SKM-1 (cell line): ENCODE data around the gene ANTXR1.

Source experiments
- DNase-seq: peaks from one replicate; lab custom pipeline; 2025; ENCODE audit not compliant: unreplicated experiment; lab: John Stamatoyannopoulos, UW

The ANTXR1 gene

DNA sequence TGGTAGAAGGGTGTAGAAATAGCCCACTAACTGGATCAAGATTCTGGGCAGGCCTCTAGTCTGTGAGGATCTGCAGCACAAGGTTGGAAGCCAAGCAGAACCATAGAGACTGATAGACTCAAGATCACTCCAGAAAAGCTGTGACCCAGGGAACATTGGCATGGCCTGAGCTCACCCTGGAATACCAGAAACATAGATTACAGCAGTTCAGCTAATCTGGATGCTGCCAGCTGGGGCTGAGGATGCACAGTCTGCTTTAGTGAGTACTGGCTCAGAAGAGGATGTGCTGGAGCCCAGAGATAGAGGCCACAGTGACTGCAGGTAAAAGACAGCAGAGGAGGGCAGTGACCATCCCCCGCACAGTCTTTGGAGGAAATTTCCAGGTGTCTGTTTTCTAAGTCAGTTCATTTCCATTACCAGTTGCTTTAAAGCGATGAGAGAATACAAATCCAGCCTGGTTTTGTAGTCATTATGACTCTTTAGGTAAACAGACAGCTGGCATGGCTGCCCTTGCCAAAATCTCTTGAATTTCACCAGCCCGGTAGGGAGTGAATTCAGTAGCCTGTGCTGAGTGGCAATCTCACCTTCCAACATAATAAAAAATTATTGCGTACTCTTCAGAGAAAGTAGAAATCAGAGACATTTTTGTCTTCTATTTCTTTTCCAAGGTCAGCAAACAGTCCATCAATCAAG, 119.2 kb downstream of the ANTXR1 start:
- no peak for DNase-seq

DNA sequence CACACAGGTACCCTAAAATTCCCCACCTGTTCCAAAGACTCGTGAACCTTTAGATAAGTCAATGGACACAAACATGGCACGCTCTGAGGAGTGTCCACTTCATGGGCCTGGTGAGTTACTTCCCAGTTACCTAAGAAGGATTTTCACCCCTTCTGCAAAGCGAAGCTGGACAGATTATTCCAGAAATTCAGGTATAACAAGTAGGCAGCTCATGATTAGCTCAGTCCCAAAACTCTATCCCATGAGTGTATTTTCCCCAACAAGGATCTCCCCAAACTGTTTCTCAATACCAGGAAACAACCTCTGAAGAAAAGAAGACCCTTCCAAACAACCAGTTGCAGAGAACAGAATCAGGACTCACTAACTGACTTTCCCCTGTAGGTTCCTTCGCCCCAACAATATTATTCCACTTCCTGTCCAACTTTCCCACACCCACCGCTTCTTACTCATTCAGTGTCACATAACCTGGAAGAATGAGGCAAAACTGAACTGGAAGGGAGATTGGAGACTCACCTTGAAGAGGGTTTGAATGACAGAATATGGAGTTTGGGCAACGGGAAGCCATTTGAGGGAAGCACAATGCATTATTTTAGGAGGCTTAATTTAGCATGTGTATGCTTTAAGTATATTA, 120.1 kb downstream of the ANTXR1 start:
- DNase-seq: no peak

DNA sequence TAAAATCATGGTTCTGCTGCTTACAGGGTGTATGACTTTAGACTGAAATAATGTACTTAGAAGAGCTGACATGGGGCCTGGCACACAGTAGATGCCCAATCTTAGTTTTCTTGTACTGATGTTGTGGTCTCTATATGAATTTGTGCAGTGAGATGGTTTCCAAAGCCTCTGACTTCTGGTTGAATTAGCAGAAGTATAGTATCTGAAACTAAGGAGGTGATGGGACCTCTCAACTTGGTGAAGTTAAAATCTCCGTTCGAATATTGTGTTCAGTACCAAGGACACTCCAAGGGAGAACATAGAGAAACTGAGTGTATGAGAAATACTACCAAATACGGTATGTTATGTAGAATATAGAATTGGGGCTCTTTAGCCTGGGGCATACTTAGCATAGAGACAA, 120.9 kb downstream of the ANTXR1 start:
- no peak for DNase-seq

- no peak for DNase-seq
Measured at GRCh38 chr2:69134306-69134945, 121.4 kb downstream of the ANTXR1 start.

DNA sequence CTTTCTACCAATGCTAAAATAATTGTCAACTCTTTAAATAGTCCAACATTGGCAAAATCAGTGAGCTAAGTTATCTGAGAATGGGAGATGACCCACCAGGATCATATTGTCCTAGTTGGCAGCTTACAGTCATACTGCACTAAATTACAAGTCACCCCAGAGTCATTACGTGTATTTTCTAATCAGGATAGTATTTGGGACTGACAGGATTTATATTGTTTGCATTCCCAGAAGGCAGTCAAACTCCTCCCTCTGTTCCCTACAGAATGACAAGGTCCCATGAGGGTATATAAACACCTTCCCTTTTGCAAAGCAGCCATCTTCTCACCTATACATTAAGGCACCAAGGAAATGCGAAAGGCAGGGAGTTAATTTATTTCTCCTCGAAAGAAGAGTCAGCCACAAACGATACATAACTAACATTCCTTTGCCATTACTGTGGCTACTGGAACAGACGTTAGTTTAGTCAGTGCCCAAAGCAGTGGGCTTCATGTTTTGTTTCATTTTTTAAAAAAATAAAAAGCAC, 125.3 kb downstream of the ANTXR1 start:
- no peak for DNase-seq

DNA sequence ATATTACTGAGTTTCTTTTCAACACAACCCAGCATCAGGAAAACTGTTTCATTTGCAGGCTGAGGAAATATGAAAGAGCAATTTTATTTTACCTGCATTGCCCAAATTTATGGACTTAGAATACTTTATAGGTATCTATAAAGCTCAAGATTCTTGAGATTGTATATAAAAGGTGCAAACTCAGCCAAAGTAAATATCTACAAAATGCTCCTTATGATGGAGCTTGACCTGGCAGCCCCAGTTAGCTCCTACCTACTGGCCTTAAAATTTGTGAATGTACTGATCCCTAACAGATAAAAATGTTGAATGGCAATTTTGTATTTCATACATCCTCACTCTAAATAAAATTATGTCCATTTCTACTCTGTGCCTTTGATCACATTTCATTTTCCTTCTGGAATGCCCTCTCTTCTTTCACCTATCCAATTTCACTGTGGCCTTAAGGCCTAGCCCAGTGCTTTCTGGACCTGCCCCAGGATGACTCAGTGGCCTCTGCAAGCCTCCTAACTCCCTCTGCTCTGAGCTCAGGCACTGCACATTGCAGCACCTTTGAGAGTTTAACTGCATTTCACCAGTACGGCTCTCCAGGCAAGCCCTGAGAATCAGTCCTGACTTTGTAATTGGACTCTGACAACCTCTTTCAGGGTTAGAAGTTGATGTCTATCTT, 125.9 kb downstream of the ANTXR1 start:
- no peak for DNase-seq

GRCh38 chr2:69139778-69140670, 127.0 kb downstream of the ANTXR1 start:
- no peak for DNase-seq

- DNase-seq: no peak
Measured at GRCh38 chr2:69141061-69141460, 128.1 kb downstream of the ANTXR1 start.

DNA sequence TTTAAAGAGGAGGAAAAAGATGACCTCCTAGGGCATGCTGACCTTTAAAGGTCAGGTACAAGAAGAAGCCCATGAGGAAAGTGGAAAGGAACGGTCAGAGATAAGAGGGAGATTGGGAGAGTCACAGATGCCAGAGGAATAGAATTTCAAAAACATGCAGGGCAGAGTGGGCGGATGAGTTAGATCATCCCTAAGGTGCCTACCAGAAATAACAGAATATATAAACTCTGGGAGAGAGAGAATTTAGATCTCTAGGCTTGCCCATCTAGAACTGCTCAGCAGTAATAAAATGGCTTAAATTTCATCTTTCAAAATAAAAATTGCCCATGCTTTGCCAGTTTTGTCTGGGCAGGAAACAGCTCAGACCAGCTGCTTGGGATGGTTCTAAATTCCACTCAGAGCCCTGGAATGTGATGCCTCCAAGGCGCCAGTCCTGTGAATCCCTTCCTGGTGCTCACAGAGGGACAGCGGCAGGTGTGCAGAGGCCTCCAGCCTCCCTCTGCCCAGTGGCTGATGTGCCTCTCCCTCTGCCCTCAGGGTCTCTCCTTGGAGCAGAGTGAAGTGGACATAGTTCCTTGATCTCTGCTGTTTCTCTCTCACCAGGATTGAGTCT, 130.9 kb downstream of the ANTXR1 start:
- DNase-seq: no peak

DNA sequence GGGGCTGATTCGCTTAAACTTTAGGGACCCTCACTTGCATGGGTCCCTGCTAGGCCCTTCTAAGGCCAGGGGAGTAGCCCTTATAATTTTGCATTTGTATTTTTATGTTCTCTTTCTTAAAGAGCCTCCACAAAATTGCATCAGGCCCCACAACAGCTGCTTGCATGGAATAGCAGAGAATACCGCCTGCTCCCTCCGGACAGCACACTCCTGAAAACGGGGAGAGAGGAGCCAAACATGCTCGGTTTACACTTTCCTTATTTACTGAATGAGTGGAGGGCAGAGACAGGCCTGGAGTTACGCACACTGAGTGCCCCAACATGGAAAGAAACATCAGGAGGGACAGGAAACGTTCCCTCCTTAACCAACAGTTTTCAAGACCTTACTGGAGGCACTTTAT, 132.2 kb downstream of the ANTXR1 start:
- no peak for DNase-seq

- no peak for DNase-seq
Measured at GRCh38 chr2:69147841-69148533, 135.0 kb downstream of the ANTXR1 start.

DNA sequence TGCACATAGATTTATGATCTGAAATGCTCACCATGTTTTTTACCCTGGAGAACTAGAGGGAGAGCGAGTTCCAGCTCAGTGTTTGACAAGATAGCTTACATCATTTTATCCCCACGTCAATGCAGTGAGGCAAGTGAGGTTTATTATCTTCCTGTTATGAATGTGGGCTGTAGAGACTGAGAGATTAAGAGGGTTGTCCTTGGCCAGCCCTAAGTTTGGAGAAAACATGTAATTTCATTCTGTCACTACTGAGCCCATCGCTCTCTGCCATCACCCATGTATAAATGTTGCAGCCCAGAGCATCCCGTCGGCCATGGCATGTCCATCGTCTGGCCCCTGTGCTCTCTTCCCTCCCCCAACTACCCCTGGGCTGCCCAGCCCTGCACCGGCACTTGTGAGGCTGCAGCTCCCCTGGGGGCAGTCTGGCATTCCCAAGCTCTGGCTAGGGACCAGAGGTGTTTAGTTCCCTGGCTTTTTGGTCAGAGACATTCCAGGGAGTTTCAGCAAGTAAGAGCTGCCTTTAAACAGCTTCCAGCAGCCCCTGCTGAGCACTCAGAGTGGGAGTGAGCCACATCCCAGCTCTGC, 136.7 kb downstream of the ANTXR1 start:
- no peak for DNase-seq

DNA sequence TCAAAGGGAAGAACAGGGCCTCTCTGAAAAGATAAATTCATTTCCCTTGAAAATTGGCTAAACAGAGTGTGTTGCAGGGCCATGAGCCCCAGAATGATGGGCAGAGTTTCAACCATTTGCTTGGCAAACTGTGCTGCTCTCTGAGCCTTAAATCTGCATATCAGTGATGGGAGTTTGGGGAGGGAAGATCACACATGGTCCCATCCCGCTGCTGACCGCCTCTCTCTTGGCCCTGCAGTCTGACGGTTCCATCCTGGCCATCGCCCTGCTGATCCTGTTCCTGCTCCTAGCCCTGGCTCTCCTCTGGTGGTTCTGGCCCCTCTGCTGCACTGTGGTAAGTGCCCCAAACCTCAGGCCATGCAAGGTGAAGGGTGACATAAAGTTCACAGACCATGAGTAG, 139.0 kb downstream of the ANTXR1 start:
- DNase-seq: no peak

DNA sequence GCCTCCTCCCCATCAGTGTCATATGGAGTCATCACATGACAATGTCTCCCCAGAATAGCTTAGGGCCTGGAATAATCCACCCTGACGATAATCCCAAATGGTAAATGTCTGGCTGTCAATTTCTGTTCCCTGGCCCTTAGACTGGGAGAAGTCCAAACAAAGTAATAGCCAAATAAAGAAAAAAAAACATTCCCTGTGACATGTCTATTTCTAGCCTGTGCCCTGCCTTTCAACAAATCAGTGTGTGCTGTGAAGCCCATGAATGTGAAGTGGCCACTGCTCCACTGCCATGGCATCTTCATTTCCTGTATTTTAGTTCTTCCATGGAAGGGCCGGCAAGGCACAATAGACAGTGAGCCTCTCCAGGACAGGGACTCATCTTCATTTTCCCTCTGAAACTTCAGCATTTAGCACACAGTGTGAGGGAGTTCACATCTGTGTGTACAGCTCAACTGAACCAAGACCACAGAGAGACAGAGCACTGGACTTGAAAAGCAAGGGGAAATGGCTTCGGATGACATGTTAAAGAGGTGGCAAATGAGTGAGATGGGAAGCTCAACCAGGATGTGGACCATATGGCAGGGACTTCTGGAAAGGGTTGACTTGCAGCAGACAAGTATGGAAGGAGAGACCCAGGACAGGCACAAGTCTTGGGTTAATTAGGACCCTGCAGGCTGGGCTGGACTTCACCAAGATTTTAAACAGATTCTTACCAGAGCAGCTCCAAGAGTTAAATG, 140.0 kb downstream of the ANTXR1 start:
- no peak for DNase-seq

DNA sequence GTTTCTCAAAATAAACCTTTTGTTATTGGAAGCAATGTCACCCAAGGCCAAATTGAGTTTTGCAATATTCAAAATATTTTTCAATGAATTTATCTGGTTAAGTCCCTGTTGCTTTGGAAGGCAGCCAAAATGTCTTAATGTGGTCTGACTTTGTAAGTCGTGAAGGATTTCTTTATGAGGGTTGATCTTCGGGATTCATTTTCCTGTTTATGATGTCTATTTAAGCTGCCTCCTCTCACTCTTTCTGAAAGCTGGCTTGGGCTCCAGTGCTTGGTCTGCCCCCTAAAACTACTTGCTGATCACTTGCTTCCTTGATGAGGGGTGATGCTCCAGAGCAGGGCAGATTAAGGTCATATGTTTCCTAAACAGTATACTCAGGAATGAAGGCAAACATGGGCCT, 141.1 kb downstream of the ANTXR1 start:
- DNase-seq: no peak

- no peak for DNase-seq
Measured at GRCh38 chr2:69156624-69157023, 143.6 kb downstream of the ANTXR1 start.

GRCh38 chr2:69157441-69157840, 144.5 kb downstream of the ANTXR1 start:
- DNase-seq: no peak

DNA sequence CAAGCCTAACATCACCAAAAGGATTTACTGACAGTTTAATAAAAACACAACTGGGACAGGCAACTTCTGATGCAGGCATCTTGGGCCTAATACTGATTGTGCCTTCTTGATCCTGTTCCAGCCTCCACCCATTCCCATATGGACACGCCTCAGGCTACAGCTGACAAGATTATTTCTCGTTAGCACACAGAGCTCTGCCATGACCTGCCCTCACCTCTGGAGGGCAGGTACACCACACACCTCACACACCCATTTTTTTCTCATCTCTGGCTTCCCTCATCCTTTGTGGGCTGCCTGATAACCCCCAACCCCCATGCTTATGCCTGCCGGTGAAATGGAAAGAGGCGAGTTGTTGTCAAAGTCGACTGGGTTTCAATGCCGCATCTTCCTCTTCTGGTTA, 147.0 kb downstream of the ANTXR1 start:
- DNase-seq: no peak

GRCh38 chr2:69162057-69162456, 149.1 kb downstream of the ANTXR1 start:
- no peak for DNase-seq
